ENCODE data around the gene MRPL1.
"Not testable (repeated sequence)": the region's sequence is repeated elsewhere in the genome, so short reads cannot be mapped to it uniquely, and the experiment has no call there.

Gene MRPL1

DNA sequence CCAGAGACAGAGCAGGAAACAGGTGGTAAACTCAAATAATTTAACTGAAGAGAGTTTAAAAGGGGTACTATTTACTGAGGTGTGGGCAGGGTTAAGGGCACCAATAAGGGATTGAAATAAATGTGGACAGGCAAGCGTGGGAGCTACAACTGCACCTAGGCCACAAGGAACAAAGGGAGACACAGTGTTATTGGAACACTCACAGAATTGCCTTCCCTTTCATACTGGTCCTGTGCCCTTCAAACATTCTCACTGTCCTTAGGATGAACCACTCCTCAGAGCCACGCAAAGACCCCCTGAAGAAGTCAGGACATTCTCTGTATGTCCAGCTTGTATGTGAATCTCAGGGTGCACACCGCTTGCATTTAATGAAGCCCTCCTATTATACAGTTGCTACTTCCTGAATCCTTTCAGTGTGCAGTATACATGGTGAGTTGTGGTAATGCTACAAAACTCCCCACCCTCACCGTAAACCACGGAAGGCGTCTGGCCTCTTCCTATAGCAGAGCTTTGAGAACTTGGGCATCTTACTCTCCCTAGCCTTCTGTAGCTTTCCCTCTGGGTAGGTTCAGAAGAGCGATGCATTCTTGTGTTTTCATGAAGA, 9.6 kb upstream of the MRPL1 start:
- DNase-seq, result no peak

DNA sequence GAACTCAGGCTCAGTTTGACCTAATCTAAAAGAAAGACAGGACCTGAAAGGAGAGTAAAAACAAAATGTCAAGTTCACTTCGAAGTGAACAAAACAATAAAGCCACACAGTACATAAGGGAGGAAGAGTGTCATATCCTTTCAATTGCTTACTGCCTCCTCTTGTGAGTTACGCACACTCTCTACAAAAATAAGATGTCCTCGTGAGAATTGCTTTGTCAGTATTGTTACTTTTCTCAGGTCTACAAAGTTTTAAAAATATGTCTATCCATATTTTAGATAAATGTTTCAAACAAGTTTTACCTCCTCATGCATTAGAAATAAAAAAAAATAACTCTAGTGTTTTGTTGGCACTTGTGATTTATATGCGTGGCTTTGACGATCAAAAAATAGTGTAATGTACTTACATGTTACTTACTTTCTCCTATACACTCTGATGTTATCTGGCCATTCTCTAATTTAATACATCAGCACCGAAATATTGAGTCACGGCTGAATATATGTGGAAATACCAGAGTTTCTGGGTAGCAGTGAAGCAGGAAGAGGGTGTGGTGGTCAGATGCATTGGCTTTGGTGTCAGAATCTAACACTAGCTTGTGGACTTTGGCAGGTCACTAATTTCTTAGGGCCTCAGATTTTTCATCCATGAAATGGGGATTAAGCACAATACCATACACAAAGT, 8.1 kb upstream of the MRPL1 start:
- DNase-seq, result no peak

DNA sequence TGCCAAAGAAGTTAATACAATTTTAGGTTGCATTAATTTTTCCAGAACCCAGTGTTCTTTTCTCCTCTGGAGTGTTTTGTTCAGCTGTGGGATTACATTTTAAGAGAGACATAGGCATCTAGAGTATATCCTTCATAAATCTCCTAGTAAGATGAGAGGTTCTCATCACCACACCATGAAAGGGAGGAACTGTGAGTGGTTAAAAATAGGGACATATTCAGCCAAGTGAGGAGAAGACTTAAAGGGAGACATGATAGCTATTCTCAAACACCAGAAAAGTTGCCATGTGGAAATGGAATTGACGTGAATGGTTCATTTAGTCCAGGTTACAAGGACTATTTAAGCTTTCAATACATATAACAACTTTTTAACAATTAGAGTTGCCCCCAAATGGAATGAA, 6.5 kb upstream of the MRPL1 start:
- DNase-seq, result peak; percentile 22 to 65

DNA sequence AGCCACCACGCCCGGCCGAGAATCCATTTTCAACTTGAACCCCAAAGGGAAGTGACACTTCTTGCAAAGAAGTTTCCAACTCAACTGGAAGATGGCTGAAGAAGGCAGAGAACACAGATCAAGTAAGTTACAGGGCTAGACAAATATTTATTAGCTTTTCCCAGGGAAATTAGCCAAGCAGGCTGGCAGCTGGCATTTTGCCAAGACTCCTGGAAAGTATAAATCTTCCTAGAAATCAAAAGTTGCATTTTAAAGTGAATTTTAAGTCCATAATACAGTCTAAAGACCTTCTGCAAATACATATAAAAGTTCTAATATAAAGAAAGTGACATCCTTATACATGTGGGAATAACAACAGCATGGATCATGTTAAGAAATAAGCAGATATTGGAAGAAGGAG, 3.4 kb upstream of the MRPL1 start:
- DNase-seq, result no peak

DNA sequence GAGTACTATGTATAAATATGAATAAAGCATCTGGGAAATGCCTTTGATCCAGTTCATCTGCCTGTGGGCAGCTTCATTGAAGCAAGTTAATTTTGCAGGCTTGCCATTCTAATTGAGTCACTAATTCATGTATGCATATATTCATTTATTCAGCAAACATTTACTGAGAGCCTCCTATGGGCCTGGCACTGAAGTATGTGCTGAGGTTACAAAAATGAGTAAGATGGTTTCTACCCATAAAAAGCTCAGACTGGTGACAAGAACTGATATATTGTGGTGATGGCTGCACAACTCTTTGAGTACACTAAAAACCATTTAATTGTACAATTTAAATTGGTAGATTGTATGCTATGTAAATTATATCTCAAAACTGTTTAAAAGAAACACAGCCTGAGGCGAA, 1.1 kb upstream of the MRPL1 start:
- no peak for DNase-seq

DNA sequence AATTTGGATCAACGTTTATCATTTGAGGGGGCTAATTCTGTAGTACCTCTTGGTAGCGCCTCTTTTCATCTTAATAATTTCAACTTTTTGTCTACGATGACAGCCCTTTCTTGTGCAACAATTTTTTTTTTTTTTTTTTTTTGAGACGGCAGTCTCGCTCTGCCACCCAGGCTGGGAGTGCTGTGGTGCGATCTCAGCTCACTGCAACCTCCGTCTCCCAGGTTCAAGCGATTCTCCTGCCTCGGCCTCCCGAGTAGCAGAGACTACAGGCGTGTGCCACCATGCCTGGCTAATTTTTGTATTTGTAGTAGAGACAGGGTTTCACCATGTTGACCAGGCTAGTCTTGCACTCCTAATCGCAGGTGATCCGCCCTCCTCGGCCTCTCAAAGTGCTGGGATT, 711 bp downstream of the MRPL1 start:
- not testable (repeated sequence) for DNase-seq

DNA sequence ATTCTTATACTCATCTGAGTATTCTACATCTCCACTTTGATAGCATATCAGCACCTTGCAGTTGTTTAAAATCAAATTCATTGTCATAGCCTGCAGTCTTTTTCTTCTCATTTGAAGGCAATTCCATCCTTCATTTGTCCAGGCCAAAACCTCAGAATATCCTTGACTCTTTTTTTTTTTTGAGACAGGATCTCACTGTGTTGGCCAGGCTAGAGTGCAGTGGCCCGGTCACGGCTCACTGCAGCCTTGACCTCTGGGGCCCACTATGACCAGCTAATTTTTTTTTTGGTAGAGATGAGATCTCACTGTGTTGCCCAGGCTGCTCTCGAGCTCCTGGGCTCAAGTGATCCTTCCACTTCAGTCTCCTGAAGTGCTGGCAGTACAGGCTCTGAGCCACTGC, 2.6 kb downstream of the MRPL1 start:
- peak in 1 of 2 experiments; percentile 22 for DNase-seq

DNA sequence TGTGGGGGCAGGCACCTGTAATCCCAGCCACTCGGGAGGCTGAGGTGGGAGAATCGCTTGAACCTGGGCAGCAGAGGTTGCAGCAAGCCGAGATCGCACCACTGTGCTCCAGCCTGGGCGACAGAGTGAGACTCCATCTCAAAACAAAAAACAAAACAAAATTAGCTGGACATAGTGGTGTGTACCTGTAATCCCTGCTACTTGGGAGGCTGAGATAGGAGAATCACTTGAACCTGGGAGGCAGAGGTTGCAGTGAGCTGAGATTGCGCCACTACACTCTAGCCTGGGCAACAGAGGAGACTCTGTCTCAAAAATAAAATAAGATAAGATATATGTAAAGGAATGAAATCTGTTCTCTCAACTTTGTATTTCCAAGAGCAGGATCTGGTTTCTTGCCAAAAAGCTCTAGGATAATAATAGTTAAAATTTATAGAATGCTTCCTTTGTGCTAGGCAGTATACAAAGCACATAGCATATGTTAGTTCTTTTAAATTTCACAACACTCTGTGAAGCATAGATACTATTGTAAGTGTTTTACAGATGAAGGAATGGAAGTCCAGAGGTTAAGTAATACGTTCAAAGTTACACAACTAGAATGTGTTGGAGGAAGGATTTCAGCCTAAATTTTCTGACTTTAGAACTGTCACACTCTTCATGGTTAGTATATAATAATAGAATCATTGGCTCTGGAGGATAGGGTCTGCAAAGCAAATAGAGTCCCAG, 10.3 kb downstream of the MRPL1 start:
- DNase-seq, result no peak

DNA sequence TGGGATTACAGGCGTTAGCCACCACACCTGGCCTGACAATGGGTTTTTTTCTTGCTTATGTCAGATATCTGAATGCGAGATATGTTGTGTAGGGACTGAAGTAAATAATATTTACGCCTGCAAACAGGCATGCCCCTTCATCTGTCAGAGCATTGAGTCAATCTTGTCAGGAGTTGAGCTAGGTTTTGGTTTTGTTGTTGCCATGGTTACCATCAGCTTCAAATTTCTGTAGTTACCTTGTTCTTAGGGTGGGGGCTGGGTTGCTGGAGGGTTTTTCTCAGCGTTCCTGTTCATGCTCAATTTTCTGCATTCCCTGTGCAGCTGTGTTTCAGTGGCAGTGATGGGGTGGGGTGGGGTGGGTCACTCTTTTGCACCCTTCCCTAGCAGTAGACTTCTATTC, 14.5 kb downstream of the MRPL1 start:
- DNase-seq, result no peak

DNA sequence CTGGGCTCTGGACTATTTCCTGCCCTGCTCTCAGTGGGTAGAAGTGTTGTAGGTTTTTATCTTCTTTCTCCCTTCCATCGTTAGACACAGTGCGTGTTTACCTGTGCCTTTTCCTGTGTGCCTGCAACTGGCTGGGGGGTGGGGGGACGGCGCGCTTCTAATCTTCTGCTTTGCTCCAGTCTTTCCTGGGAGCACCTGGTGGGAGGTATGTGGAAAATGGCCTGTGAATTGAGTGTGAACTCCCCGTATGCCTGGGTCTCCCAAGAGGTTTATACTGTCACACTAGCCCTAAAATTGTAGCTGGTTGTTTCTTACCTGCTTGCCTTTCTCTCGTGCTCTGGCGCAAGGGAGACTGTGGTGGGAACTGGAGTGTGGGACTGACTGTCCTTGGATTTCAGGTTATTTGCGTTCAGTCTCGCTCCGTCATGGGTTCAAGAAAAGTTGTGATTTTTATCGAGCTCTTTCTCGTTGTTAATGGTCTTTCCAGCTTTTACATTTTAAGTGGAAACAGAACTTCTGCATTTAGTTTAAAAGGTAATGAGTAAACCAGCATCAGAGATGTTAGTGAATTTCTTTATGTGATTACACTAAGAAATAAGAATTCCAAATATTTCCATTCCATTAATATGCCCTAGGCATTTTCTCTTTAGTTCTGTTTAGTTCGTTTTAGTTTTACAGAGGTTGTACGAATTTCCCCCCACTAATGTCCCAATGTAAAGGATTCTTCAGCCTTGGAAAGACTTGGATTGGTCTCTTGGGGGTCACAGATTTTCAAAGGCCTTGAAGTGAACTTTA, 15.3 kb downstream of the MRPL1 start:
- no peak for DNase-seq

DNA sequence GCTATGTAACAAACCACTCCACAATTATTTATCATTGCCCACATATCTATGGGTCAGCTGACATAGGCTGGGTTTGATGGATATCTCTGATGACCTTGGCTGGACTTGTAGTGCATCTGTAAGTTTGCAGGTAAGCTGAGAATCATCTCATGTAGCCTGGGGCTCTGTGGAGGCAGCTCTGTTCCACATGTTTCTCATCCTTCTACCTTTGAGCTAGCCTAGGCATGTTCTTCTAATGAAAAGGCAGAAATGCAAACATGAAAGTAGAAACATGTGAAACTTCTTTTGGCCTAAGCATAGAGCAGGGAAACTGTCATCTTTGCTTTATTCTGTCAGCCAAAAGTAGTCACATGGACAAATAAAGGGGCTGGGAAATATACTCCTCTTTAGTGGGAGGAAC, 18.2 kb downstream of the MRPL1 start:
- no peak for DNase-seq

DNA sequence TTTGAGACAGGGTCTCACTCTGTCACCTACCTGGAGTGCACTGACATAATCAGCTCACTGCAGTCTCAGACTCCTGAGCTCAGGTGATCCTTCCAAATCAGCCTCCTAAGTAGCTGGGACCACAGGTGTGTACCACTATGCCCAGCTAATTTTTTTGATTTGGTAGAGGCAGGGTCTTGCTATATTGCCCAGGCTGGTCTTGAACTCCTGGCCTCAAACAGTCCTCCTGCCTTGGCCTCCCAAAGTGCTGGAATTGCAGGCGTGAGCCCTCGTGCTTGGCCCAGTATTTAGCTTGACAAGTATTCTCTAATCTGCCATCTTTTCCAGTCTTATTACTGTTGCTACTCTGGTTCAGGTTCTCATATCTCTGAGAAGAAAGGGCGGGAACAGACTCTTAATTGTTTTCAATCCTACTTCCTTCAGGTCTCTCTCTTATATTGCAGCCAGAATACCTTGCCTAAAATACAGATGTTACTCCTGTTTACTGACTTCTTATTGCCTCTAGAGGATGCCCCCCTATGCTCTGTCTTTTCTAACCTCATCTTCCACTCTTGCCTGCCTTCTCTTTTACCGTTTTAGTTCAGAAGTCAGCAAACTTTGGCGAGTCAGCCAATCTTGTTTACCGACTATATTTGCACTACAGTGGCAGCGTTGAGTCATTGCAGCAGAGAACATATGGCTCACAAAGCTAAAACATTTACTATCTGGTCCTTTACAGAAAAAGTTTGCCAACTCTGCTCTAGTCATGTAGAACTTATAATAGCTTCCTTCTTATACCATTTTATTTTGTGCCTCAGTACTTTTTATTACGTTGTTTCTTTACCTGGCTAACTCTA, 19.0 kb downstream of the MRPL1 start:
- no peak for DNase-seq

DNA sequence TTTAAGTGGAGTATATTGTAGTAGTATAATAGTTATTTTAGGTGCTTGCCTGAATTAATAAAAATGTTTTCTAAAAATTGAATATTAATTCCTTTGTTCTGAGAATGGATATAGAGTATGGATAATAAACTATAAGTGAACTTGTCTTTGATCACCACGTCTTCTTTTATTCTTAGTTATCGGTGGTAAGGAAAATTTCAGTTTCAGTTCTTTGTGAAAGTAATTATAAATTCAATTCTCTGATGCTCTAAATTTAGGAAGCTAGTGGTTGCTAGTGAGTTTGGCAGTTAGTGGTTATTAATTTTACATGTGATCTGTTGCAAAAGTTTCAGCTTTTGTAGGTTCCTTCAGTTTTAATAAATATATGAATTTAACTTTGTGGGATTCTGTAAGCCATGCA, 30.8 kb downstream of the MRPL1 start:
- DNase-seq, result no peak

DNA sequence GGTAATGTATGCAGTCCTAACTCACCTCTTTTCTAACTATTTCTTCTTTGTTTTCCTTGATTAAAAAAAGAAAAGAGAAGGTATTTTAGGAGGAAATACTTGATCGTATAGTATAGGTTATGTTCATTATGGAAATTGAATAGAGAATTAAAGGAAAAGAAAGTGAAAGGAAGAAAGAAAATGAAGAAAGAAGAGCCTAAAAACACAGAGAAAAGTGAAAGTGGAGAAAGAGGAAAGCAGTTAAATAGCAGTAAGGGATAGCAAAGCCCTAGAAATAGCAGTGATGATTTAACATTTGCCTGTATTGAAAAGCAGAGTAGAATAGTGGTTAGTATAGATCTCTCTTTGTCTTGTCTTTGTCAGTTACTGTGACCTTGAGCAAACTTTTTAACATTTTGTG, 37.0 kb downstream of the MRPL1 start:
- DNase-seq, result no peak

DNA sequence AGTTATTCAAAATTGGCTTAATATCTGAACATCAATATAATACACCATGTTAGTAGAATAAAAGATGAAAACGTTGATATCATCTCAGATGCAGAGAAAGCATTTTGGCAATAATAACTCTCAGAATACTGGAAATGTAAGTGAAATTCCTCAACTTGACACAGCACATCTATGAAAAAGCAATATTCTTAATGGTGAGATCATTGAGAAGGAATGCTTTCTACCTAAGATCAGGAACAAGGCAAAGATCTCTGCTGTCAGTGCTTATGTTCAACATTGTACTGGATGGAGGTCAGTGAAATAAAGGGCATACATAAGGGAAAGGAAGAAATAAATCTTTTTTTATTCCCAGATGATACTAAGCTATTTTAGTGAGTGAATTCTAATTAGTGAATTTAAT, 40.6 kb downstream of the MRPL1 start:
- DNase-seq, result no peak

DNA sequence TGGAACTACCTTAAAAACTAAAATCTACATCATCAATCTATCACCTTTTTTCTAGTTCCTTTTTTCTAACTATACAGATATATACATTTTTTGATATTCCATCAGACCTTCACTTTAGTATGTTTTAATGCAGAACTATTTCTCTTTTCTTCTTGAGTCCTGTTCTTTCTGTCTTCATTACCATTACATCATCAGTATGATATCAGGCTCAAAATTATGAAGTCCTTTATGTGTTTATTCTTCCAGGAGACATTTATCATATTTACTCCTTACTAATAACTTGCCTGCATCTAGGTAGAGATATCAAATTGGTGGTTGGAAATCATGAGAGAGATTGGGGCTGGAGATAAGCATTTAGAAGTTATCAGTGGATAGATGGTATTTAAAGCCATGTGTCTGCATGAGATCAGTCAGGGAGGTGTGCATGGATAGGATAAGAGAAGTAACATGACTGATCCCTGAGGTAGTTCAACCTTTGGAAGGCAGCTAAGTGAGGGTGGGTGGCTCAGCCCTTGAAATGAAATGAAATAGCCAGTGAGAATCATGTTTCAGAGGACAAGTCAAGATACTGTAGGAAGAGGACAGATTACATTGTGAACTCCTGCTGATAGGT, 43.1 kb downstream of the MRPL1 start:
- DNase-seq, result no peak

DNA sequence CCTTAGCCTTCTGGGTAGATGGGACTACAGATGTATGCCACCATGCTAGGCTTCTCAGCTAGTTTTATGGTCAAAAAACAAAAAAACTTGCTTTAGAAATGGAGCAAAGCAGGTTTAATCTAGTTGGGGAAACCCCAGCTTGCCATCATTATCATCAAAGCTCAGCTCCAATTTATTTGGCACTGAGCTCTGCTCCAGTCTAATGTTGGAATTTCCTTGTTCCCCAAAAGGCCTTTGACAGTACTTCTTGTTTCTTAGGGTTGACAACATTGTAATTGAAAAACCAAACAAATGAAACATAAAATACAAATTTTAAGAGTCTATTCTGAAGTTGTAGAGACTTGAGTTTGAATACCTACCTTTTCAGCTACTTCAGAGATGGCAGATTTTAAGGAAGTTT, 48.0 kb downstream of the MRPL1 start:
- DNase-seq, result no peak

DNA sequence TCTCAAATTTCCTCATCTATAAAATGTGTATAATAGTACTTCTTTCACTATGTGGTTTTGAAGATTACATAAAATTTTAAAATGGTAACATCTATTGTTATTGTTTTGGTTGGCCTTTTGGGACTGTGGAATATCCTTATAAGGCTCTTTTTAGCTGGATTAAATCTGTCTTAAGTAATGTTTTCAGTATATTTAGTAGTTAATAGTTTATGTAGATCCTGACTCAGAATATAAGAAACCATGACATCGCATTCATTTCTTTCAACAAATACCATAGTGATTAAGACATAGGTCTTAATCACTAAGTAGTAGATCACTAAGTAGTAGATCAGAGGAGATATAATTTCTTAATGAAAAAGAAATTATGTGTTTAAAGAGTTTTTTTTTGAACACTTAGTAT, 48.5 kb downstream of the MRPL1 start:
- DNase-seq, result no peak

DNA sequence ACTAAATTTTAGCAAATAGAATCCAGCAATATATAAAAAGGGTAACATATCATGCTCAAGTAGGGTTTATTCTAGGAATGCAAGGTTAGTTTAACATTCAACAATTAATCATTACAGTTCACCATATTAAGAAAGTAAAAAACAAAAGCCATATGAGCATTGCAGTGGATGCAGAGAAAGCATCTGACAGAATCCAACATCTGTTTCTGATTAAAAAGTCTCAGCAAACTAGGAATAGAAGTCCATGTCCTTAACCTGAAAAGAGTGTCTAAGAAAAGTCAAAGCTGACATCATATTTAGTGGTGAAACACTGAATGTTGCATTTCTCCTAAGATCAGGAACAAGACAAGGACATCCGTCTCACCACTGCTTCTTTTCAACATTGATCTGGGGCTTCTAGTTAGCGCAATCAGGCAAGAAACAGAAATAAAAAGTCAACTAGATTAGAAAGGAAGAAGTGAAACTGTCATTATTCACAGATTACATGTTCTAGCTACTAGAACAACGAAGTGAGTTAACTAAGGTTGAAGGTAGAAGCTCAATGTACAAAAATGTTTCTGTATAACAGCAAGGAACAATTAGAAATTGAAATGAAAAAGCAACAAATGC, 49.3 kb downstream of the MRPL1 start:
- DNase-seq, result no peak

DNA sequence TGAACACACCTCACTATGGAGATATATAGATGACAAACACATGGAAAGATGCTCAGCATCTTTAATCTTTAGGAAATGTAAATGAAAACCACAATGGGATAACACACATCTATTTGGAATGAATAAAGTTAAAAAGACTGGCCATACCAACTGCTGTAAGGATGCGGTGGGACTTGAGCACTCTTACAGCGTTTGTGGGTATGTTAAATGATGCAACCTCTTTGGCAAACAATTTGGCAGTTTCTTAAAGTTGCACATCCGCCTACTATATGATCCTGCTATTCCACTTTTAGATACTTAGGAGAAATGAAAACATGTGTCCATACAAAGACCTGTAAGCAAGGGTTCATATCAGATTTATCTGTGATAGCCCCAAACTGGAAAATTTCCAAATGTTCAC, 50.7 kb downstream of the MRPL1 start:
- DNase-seq, result no peak

DNA sequence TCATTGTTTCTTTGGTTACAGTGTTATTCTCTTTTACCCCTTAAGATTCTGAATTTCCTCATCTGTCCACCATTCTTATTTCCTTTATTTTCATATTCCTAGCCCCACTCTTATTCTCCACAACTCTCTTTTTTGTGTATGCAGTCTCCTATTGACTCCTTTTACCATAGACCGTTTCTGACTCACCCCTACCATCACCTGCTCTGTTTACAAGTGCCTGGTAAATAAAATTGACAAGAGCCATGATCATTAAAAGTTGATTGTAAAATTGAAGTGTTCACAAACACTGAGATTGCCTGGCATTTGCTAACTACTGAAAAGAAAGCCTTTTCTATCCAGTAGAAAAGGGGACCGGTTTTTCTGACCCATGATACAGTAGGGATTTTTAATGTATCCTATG, 54.4 kb downstream of the MRPL1 start:
- DNase-seq, result no peak

DNA sequence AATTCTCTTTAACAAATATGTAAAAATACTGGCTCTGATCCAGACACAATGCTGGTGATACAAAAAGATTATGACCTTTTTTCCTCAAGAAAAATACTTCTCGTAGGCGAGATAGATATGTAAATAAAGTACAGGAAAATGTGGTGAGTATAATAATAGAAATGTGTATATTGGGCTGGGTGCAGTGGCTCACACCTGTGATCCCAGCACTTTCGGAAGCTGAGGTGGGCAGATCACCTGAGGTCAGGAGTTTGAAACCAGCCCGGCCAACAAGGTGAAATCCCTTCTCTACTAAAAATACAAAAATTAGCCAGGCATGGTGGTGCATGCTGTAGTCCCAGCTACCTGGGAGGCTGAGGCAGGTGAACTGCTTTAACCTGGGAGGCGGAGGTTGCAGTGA, 55.0 kb downstream of the MRPL1 start:
- DNase-seq, result no peak

Data from NCI-H187 (cell line).